Esophagus muscularis mucosa (tissue), 4 donors: ENCODE measurements around the gene FGF19. TPM values are rescaled to one million over a fixed set of nuclear protein-coding genes. Genes with fewer than 3 reads are reported as not detected.

Source experiments
- DNase-seq: peaks from one replicate; pipeline ENCODE4 v3.0.0-alpha.2; 2017; ENCODE audit errors: extremely low spot score
- H3K27ac ChIP-seq, 4 donors: fragments of 200-600 bp; sonication (generic); replicated peaks in 1 of 4; 1 replicate in 3 of 4; 2 replicates in 1 of 4; pipeline ENCODE4 v1.5.1; 2016 to 2019; ENCODE audit warnings: mild to moderate bottlenecking in 1 of 4
- H3K27me3 ChIP-seq, 4 donors: fragments of 200-600 bp; sonication (generic); one replicate each; pipeline versions ENCODE4 v1.5.1 to v1.6.0; 2016 to 2019
- H3K36me3 ChIP-seq, 4 donors: fragments of 200-600 bp; sonication (generic); one replicate each; pipeline ENCODE4 v1.5.1; 2016 to 2019
- H3K4me1 ChIP-seq, 4 donors: fragments of 200-600 bp; sonication (generic); one replicate each; pipeline ENCODE4 v1.5.1; 2016 to 2019
- H3K4me3 ChIP-seq, 4 donors: fragments of 200-600 bp; sonication (generic); 1 replicate in 2 of 4; 2 replicates in 2 of 4; pipeline ENCODE4 v1.5.1; 2016 to 2019; ENCODE audit warnings: mild to moderate bottlenecking in 4 of 4, moderate library complexity in 1 of 4
- H3K9me3 ChIP-seq, 4 donors: fragments of 200-600 bp; sonication (generic); 1 replicate in 3 of 4; 2 replicates in 1 of 4; pipeline ENCODE4 v1.5.1; 2016 to 2019
- EP300 ChIP-seq: sonication (generic); formaldehyde crosslinking; IDR thresholded peaks from one replicate; pipeline ENCODE4 v1.6.1; 2017; ENCODE audit warnings: antibody characterized with exemption
- POLR2A ChIP-seq: fragments of 450-650 bp; IDR thresholded peaks from one replicate; pipeline ENCODE4 v1.6.1; 2017; ENCODE audit warnings: antibody characterized with exemption, moderate library complexity, mild to moderate bottlenecking, low read depth
- POLR2AphosphoS5 ChIP-seq, 2 donors: sonication (generic); formaldehyde crosslinking; IDR thresholded peaks; one replicate each; pipeline ENCODE4 v1.6.1; 2017; ENCODE audit warnings: antibody characterized with exemption in 2 of 2
- WGBS: methylation state at CpG from one replicate; pipeline ENCODE4 v1.1.5; 2018; 5-methylcytosine and 5-hydroxymethylcytosine counted together
- intact Hi-C: fragments of 100-400 bp; cut with DNase I; formaldehyde crosslinking; loops from one replicate; pipeline ENCODE4 v1.15.1; 2023
- total RNA-seq, 4 donors: library from RNA; depleted of rRNA; stranded (reverse); fragments of >200 nt; gene quantifications; one replicate each; pipeline versions ENCODE4 v1.1.0 to v1.2.1, GENCODE V29; 2016
- TF ChIP-seq, protein P1 (sequence below), 3 experiments: fragments of 200-600 bp in 2 of 3; fragments of 450-650 bp in 1 of 3; sonication (generic) in 2 of 3; IDR thresholded peaks; one replicate each; pipeline ENCODE4 v1.5.1; 2017 to 2019; ENCODE audit warnings: antibody characterized with exemption in 3 of 3, mild to moderate bottlenecking in 2 of 3, moderate library complexity in 1 of 3

Gene FGF19
- total RNA-seq, 4 donors from 2014 or later: not detected

DNA sequence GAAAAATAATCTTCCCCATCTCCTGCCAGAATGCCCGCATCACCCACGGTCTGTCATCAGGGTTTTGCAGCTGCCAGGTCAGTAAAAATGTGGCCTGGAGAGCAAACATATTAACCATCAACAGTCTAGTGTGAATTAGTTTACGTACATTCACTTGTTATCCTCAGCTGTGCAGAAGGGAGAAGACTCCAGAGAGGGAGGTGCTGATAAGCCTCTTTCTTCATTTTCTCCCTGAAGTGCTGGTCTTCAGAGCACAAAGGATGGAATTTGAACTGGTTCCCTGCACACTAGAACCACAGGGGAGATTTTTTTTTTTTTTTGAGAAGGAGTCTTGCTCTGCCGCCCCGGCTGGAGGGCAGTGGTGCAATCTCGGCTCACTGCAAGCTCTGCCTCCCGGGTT is 8.2 kb downstream of the FGF19 start:
- DNase-seq: no peak
- intact Hi-C loops: no loop called here
- 82% methylated on average over 4 of the region's 7 CpGs for WGBS
- H3K27me3 ChIP-seq: peaks cover 0 to 75% (median 5%) of the 10 kb centered on the region in 4 donors
- peaks cover 0 to 10% (median 0%) of the 10 kb centered on the region in 4 donors for H3K9me3 ChIP-seq
- no peak for TF ChIP-seq POLR2A
- TF ChIP-seq POLR2AphosphoS5 (IDR thresholded peaks at IDR 0.05): no peak
- TF ChIP-seq EP300: no peak
- TF ChIP-seq, protein P1, sequence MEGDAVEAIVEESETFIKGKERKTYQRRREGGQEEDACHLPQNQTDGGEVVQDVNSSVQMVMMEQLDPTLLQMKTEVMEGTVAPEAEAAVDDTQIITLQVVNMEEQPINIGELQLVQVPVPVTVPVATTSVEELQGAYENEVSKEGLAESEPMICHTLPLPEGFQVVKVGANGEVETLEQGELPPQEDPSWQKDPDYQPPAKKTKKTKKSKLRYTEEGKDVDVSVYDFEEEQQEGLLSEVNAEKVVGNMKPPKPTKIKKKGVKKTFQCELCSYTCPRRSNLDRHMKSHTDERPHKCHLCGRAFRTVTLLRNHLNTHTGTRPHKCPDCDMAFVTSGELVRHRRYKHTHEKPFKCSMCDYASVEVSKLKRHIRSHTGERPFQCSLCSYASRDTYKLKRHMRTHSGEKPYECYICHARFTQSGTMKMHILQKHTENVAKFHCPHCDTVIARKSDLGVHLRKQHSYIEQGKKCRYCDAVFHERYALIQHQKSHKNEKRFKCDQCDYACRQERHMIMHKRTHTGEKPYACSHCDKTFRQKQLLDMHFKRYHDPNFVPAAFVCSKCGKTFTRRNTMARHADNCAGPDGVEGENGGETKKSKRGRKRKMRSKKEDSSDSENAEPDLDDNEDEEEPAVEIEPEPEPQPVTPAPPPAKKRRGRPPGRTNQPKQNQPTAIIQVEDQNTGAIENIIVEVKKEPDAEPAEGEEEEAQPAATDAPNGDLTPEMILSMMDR (IDR thresholded peaks at IDR 0.05): no peak
- H3K27ac ChIP-seq: no peak overlapping the region
- H3K36me3 ChIP-seq: no peaks in the 10 kb centered on the region
- no peak overlapping the region for H3K4me3 ChIP-seq
- H3K4me1 ChIP-seq: peaks cover 0 to 4% (median 1%) of the 10 kb centered on the region in 4 donors

DNA sequence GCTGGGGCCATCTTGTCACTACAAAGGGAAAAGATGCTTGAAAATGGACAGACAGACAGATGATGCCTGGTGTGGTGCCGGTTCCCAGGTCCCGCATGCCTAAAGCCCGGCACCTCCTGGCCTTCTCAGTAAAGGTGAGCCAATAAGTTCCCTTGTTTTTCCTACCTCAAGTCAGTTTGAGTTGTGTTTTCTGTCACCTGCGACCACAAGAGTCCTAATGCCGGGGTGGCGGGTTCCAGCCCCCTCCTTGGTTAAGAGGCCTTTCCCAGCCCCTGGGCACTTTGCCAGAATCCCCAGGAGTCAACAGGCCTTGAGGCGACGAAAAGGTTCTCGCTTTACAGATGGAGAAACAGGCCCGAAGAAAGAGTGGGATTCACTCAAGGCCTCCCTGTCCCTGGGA is 9.0 kb downstream of the FGF19 start:
- DNase-seq: no peak
- TF ChIP-seq, protein P1 (IDR thresholded peaks at IDR 0.05): no peak
- no peak for TF ChIP-seq EP300
- no peak for TF ChIP-seq POLR2AphosphoS5 (IDR thresholded peaks at IDR 0.05)
- no peak for TF ChIP-seq POLR2A
- H3K9me3 ChIP-seq: peaks cover 0 to 10% (median 0%) of the 10 kb centered on the region in 4 donors
- peaks cover 0 to 72% (median 2%) of the 10 kb centered on the region in 4 donors for H3K27me3 ChIP-seq
- H3K4me1 ChIP-seq: no peaks in the 10 kb centered on the region
- H3K27ac ChIP-seq: no peak overlapping the region
- H3K4me3 ChIP-seq: no peak overlapping the region
- H3K36me3 ChIP-seq: no peaks in the 10 kb centered on the region
- 82% methylated on average over 7 of the region's 10 CpGs for WGBS
- intact Hi-C loops: no loop called here

DNA sequence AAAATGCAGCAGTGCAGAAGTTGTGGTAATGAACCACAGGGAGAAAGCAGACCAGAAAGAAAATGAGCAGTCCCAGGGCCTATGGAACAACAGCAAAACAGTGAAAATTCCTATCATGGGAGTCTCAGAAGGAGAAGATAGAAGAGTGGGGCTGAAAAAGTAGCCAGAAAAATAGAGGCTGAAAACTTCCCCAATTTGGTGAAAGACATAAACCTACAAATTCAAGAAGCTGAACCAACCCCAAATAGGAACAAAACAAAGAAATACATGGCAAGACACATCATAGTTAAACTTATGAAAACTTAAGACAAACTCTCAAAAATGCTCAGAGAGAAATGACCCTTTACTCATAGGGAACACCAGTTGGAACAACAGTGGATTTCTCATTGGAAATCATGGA is 11.4 kb downstream of the FGF19 start:
- Histone ChIP-seq H3K27ac (no peak overlapping the region), H3K36me3 (no peaks in the 10 kb centered on the region), H3K4me3 (no peak overlapping the region), H3K9me3 (peaks cover 0 to 10% (median 0%) of the 10 kb centered on the region in 4 donors), H3K27me3 (peaks cover 0 to 50% (median 2%) of the 10 kb centered on the region in 4 donors), H3K4me1 (no peaks in the 10 kb centered on the region)
- DNase-seq: no peak
- intact Hi-C loops: no loop called here
- TF ChIP-seq POLR2A (no peak), POLR2AphosphoS5 (IDR thresholded peaks at IDR 0.05) (no peak), EP300 (no peak)
- TF ChIP-seq, protein P1 (IDR thresholded peaks at IDR 0.05): no peak

DNA sequence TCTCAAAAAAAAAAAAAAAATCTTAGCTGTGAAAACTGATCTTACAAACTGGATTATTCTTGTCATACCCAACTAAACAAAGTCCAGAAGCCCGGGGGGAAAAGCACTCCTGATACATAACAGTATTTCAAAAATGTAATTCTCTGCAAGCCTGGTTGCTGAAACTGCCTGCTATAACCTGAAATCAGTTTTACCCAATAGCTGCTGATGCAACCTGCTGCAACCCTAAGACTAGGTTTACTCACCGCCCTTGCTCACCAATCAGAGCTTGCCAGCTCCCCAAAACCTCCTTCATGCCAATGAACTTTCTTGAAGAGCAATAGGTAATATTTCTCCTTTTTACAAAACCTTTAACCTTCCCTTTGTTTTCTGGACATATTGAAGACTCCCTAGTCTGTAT is 12.4 kb downstream of the FGF19 start:
- intact Hi-C loops: no loop called here
- TF ChIP-seq EP300: no peak
- TF ChIP-seq POLR2AphosphoS5 (IDR thresholded peaks at IDR 0.05): no peak
- no peak for TF ChIP-seq POLR2A
- TF ChIP-seq, protein P1 (IDR thresholded peaks at IDR 0.05): no peak
- Histone ChIP-seq H3K4me1 (no peaks in the 10 kb centered on the region), H3K36me3 (no peaks in the 10 kb centered on the region), H3K27me3 (peaks cover 0 to 47% (median 0%) of the 10 kb centered on the region in 4 donors), H3K4me3 (no peak overlapping the region), H3K27ac (no peak overlapping the region), H3K9me3 (peaks cover 0 to 10% (median 0%) of the 10 kb centered on the region in 4 donors)
- no peak for DNase-seq
- WGBS: 64% methylated on average over 2 of the region's 2 CpGs
